CD4-positive, alpha-beta T cell treated with Interleukin-6 at 100 ng/mL for 8 hours (primary cell): ENCODE data around the gene HAP1.
"Not testable (repeated sequence)": the region's sequence is repeated elsewhere in the genome, so short reads cannot be mapped to it uniquely, and the experiment has no call there.

Experiments
- DNase-seq: peaks from one replicate; pipeline ENCODE4 v3.0.0-alpha.2; 2020; ENCODE audit warnings: mixed read lengths, low spot score

The HAP1 gene

GRCh38 chr17:41723801-41724475 is 10.5 kb downstream of the HAP1 start:
- no peak for DNase-seq

DNA sequence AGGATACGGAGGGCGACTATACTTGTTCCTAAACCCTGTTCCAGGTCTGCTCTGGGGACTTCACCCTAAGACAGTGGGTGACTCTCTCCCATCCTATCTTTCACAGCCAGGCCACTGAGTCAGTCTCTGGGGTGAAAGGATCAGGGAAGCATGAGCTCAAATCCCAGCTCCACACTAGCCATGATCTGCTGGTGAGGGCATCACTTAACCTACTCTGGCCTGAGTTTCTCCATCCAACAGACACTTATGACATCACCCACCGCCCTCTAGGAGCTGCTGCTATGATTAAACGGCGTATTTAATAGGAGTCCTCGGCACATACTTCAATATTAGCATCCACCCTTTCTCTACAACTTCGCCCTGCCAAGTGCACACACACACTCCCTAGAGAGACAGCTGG is 12.2 kb downstream of the HAP1 start:
- DNase-seq = no peak

DNA sequence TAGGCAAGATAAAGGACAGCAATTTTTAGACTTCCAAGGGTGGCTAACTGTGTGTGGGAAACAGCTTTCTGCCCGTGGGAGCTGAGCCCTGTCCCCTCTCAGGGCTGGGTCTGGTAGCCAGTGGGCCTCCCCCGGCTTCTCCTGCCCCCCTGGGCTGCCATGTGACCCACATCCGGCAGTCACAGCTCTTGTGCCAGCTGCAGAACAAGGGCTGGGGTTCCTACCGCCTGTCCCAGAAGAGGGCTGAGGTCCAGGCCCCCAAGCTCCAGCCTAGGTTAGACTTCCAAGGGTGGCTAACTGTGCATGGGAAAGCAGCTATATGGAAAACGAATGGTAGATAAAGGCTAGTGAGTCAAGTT is 16.2 kb downstream of the HAP1 start:
- no peak for DNase-seq

DNA sequence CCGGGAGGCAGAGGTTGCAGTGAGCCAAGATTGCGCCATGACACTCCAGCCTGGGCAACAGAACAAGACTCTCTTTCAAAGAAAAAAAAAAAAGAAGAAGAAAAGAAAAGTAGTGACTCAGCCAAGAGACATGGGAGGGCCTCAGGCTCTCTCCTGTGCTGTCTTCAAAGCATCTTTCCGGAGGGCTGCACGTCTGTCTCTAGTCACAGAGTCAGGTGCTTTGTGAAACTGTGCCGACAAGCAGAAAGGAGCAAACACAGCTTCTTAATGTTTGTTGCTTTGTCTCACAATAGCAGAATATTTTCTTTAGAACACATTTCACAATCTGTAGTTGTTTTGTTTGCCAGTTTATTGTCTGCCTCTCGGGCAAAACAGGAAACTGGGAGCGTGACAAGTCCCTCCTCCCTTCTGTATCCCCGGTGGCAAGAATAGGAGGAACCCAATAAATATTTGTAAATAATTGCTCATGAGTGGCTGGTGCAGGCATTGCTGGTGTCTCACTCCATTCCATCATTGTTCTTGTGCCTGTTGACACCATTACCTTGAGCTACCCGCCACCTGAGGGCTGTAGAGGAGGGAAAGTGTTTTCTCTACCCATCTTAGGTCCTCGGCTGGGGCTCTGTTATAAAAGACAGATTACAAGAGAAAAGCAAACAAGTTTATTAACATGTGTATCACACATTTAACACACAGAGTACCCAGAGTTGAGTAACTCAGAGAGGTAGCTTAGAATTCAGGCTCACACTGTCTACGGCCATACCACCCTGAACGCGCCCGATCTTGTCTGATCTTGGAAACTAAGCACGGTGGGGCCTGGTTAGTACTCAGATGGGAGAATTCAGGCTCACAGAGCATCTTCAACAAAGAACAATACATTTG is 16.8 kb downstream of the HAP1 start:
- peak; percentile 17 for DNase-seq

GRCh38 chr17:41711669-41712400 is 22.6 kb downstream of the HAP1 start, which contains the start of gene GAST:
Gene GAST (plus strand): TSS chr17:41712331. CDS start chr17:41715437, 3,106 bp downstream.
- DNase-seq = no peak

DNA sequence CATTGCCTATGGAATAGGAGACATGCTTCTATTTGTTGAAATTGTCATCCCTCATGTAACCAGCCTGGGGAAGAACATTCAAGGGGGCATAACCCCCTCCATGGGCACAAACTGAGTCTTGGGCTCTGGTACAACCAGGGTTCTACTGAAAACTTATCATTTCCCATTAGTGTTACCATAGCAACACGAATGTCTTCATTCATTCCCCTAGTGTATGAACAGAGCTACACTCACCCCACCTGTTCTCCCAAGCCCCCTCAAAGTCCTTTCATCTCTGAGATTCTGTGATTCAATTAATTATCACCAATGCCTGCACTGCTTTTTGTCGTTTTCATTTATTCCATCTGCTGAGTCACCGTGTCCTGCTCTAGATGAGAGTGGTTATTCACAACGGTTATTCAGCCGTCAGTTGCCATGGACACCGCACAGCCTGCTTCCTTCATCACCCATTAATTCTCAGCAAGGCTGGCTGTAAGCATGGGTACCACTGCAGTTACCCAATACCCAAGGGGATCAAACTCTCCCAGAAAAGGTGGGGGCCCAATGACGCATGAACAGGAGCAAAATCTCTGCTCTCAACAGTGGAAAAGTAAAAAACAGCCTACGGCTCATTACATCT is 23.9 kb downstream of the HAP1 start:
- no peak for DNase-seq

GRCh38 chr17:41707803-41708669 is 26.4 kb downstream of the HAP1 start:
- no peak for DNase-seq

DNA sequence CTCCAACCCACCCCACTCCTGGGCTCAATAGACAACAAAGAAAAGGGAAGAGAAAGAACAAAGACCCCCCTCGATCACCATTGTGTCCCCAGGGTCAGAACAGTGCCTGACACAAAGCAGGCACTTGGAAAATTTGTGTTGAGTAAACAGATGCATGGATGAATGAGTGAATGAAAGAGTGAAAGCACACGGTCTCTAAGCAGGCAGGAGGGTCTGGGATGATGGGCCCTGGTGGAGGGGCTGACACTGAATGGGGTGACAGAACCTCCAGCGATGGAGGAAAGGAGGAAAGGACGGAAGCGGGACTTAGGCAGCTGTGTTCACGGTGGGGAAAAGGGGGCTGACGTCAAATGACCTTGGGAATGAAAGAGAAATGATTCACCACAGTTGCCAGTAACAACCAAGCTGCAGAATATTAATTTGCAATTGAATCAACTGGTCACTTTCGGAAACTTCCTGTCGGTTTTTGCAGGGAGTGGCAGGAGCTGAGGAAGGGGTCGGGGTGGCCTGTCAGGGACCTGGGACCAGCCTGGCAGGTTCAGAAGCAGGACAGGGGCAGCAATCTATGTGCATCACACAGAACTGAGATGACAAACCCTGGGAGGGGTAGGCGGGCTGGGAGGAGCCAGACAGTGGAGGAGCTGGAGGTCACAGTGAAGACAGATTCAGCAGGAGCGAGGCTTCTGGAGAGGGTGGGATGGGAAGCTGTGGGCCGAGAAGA is 29.0 kb downstream of the HAP1 start:
- DNase-seq = no peak

DNA sequence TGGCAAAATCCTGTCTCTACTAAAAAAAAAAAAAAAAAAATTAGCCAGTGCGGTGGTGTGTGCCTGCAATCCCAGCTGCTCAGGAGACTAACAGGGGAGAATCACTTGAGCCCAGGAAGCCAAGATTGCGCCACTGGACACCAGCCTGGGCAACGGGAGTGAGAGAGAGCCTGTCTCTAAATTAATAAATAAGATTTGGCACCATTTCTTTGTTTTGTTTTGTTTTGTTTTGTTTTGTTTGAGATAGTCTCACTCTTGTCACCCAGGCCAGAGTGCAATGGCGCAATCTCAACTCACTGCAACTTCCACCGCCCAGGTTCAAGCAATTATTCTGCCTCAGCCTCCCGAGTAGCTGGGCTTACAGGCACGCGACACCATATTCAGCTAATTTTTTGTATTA is 31.7 kb downstream of the HAP1 start:
- no peak for DNase-seq

- not testable (repeated sequence) for DNase-seq
Observed at GRCh38 chr17:41700843-41701242, 33.6 kb downstream of the HAP1 start.

GRCh38 chr17:41697122-41697962 is 37.1 kb downstream of the HAP1 start:
- no peak for DNase-seq

GRCh38 chr17:41695954-41696757 is 38.3 kb downstream of the HAP1 start:
- DNase-seq = peak; percentile 74

- no peak for DNase-seq
Observed at GRCh38 chr17:41695134-41695661, 39.2 kb downstream of the HAP1 start.

- no peak for DNase-seq
Observed at GRCh38 chr17:41692722-41693521, 41.5 kb downstream of the HAP1 start.

DNA sequence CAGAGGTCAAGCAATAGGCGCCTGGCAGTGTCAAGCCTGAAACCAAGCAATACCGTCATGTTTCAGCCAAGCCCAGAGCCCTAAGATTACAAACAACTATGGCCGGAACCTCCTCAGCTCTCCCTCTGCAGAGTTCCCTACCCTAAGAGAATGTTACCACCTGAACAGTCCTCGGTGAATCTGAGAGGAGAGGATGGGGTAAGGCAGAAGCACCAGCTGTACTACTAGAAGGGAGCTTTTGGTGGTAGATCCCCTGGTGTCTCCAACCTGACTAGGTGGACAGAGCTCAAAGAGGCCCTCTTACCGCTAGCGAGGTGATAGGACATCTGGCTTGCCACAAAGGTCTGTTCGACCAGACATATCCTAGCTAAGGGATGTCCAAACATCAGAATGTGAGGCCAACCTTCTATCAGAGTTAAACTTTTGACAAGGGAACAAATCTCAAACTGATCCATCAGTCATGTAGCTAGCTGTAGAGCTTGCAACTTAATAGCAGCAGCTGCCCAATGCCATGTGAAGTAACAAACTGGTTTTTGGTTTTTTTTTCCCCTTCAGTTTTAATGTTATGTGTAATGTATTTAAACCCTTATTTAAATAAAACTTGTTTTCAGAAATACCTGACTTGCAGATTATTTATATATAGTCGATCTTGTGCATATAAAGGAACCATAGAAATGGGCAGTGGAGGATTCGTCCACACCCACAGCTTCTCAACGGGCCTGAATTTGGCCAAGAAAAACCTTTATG is 43.2 kb downstream of the HAP1 start:
- no peak for DNase-seq

GRCh38 chr17:41690497-41690896 is 43.9 kb downstream of the HAP1 start:
- no peak for DNase-seq
